ENCODE data around the gene MCF2L.

- no peak for TF ChIP-seq CTCF (IDR thresholded peaks at IDR 0.05)
- no peak for TF ChIP-seq EZH2 (IDR thresholded peaks at IDR 0.05)
- no peak for TF ChIP-seq EZH2phosphoT487 (IDR thresholded peaks at IDR 0.05)
Observed at GRCh38 chr13:113105032-113105920, 136.3 kb downstream of the MCF2L start, which contains the start of gene F7.
